Astrocyte of the cerebellum (primary cell): ENCODE data around the gene DGUOK.

Experiments
- DNase-seq: peaks from one replicate; pipeline ENCODE4 v3.0.0-alpha.2; 2011; ENCODE audit warnings: low read depth
- H3K4me3 ChIP-seq: 2 replicates; pipeline ENCODE4 v1.5.1; 2011; ENCODE audit warnings: mild to moderate bottlenecking, low read depth, low read length, moderate library complexity
- CTCF ChIP-seq: IDR thresholded peaks from 2 replicates; pipeline ENCODE4 v1.5.1; 2012; ENCODE audit warnings: low read length, low read depth, moderate library complexity, mild to moderate bottlenecking; ENCODE audit errors: missing control alignments
- in situ Hi-C: cut with HindIII; loops from 2 replicates; pipeline ENCODE4 v1.10.0; 2017; ENCODE audit warnings: low sequenced_read_pairs

DGUOK gene

GRCh38 chr2:73997813-73998212, 71.1 kb downstream of the DGUOK start:
- in situ Hi-C loops, result no loop called here
- no peak overlapping the region for H3K4me3 ChIP-seq
- DNase-seq, result no peak
- TF ChIP-seq CTCF, result no peak

- H3K4me3 ChIP-seq, result no peak overlapping the region
- no peak for TF ChIP-seq CTCF
- DNase-seq, result no peak
- in situ Hi-C loops, result no loop called here
These were observed 71.8 kb downstream of the DGUOK start for GRCh38 chr2:73998451-73998850.

- in situ Hi-C loops, result no loop called here
- DNase-seq, result no peak
- no peak overlapping the region for H3K4me3 ChIP-seq
- no peak for TF ChIP-seq CTCF
These were observed 72.3 kb downstream of the DGUOK start for GRCh38 chr2:73998933-73999332.

- in situ Hi-C loops, result no loop called here
- no peak overlapping the region for H3K4me3 ChIP-seq
- no peak for DNase-seq
- TF ChIP-seq CTCF, result no peak
These were observed 73.4 kb downstream of the DGUOK start for GRCh38 chr2:73999881-74000597.

GRCh38 chr2:74000666-74001065, 74.0 kb downstream of the DGUOK start:
- H3K4me3 ChIP-seq, result no peak overlapping the region
- in situ Hi-C loops, result no loop called here
- TF ChIP-seq CTCF, result no peak
- DNase-seq, result no peak

- DNase-seq, result no peak
- no peak overlapping the region for H3K4me3 ChIP-seq
- in situ Hi-C loops, result no loop called here
- no peak for TF ChIP-seq CTCF
These were observed 74.4 kb downstream of the DGUOK start for GRCh38 chr2:74001121-74001520.
